HEK293 (cell line): ENCODE results near the gene PPM1L.
A peak's percentile ranks its signal among the peaks of the same experiment; 100 is the strongest.

Experiments
- HOXC10 ChIP-seq: sonication (generic); formaldehyde crosslinking; IDR thresholded peaks from 2 replicates; pipeline ENCODE4 v1.8.1; 2023; ENCODE audit warnings: mild to moderate bottlenecking, missing genetic modification reagents
- HOXD13 ChIP-seq: sonication (generic); formaldehyde crosslinking; IDR thresholded peaks from 2 replicates; pipeline ENCODE4 v1.8.0; 2022; ENCODE audit warnings: missing genetic modification reagents, borderline replicate concordance
- IKZF3 ChIP-seq: fragments of 450-650 bp; IDR thresholded peaks from 2 replicates; pipeline ENCODE4 v1.5.0; 2018; ENCODE audit warnings: missing biosample characterization, mild to moderate bottlenecking, missing genetic modification characterization, moderate library complexity
- KLF9 ChIP-seq: fragments of 450-650 bp; formaldehyde crosslinking; IDR thresholded peaks from 2 replicates; pipeline ENCODE4 v1.5.1; 2016; ENCODE audit warnings: missing biosample characterization, missing genetic modification characterization, low read depth
- MYNN ChIP-seq: fragments of 450-650 bp; formaldehyde crosslinking; IDR thresholded peaks from 2 replicates; pipeline ENCODE4 v1.5.1; 2016; ENCODE audit warnings: missing biosample characterization, missing genetic modification characterization, borderline replicate concordance
- YY1 ChIP-seq: fragments of 450-650 bp; formaldehyde crosslinking; IDR thresholded peaks from 2 replicates; pipeline ENCODE4 v1.5.1; 2018; ENCODE audit warnings: missing biosample characterization, missing genetic modification characterization
- ZBTB17 ChIP-seq: fragments of 450-650 bp; formaldehyde crosslinking; IDR thresholded peaks from 2 replicates; pipeline ENCODE4 v1.5.1; 2016; ENCODE audit warnings: missing biosample characterization, missing genetic modification characterization
- ZBTB8A ChIP-seq: fragments of 450-650 bp; formaldehyde crosslinking; IDR thresholded peaks from 2 replicates; pipeline ENCODE4 v1.5.1; 2016; ENCODE audit warnings: missing biosample characterization, missing genetic modification characterization
- ZEB2 ChIP-seq: fragments of 450-650 bp; formaldehyde crosslinking; IDR thresholded peaks from 2 replicates; pipeline ENCODE4 v1.5.1; 2016; ENCODE audit warnings: missing biosample characterization, missing genetic modification characterization
- ZFP41 ChIP-seq: fragments of 450-650 bp; formaldehyde crosslinking; IDR thresholded peaks from 2 replicates; pipeline ENCODE4 v1.5.1; 2016; ENCODE audit warnings: missing biosample characterization, missing genetic modification characterization, borderline replicate concordance
- ZNF2 ChIP-seq: fragments of 450-650 bp; formaldehyde crosslinking; IDR thresholded peaks from 2 replicates; pipeline ENCODE4 v1.5.1; 2016; ENCODE audit warnings: missing biosample characterization, missing genetic modification characterization
- ZNF214 ChIP-seq: fragments of 450-650 bp; formaldehyde crosslinking; IDR thresholded peaks from 2 replicates; pipeline ENCODE4 v1.5.1; 2017; ENCODE audit warnings: missing biosample characterization, mild to moderate bottlenecking, missing genetic modification characterization, borderline replicate concordance
- ZNF621 ChIP-seq: fragments of 450-650 bp; formaldehyde crosslinking; IDR thresholded peaks from 2 replicates; pipeline ENCODE4 v1.5.1; 2017; ENCODE audit warnings: missing biosample characterization, missing genetic modification characterization
- ZNF660 ChIP-seq: fragments of 450-650 bp; IDR thresholded peaks from 2 replicates; pipeline ENCODE4 v1.5.1; 2018; ENCODE audit warnings: missing biosample characterization, mild to moderate bottlenecking, missing genetic modification characterization
- ZNF677 ChIP-seq: fragments of 450-650 bp; IDR thresholded peaks from 2 replicates; pipeline ENCODE4 v1.5.0; 2018; ENCODE audit warnings: missing biosample characterization, mild to moderate bottlenecking, missing genetic modification characterization, moderate library complexity
- ZNF768 ChIP-seq: fragments of 450-650 bp; formaldehyde crosslinking; IDR thresholded peaks from 2 replicates; pipeline ENCODE4 v1.5.1; 2018; ENCODE audit warnings: missing biosample characterization, mild to moderate bottlenecking, missing genetic modification characterization
- ZNF785 ChIP-seq: fragments of 450-650 bp; formaldehyde crosslinking; IDR thresholded peaks from 2 replicates; pipeline ENCODE4 v1.5.1; 2016; ENCODE audit warnings: missing biosample characterization, missing genetic modification characterization
- ZNF792 ChIP-seq: fragments of 450-650 bp; formaldehyde crosslinking; IDR thresholded peaks from 2 replicates; pipeline ENCODE4 v1.5.1; 2016; ENCODE audit warnings: missing biosample characterization, missing genetic modification characterization
- ZNF837 ChIP-seq: fragments of 450-650 bp; formaldehyde crosslinking; IDR thresholded peaks from 2 replicates; pipeline ENCODE4 v1.5.1; 2016; ENCODE audit warnings: missing biosample characterization, missing genetic modification characterization
- ZSCAN16 ChIP-seq: fragments of 450-650 bp; formaldehyde crosslinking; IDR thresholded peaks from 2 replicates; pipeline ENCODE4 v1.5.1; 2016; ENCODE audit warnings: missing biosample characterization, missing genetic modification characterization
- ZSCAN30 ChIP-seq: fragments of 450-650 bp; IDR thresholded peaks from 2 replicates; pipeline ENCODE4 v1.5.1; 2018; ENCODE audit warnings: missing biosample characterization, mild to moderate bottlenecking, missing genetic modification characterization, moderate library complexity
- TF ChIP-seq, protein P1 (sequence below): fragments of 450-650 bp; formaldehyde crosslinking; IDR thresholded peaks from 2 replicates; pipeline ENCODE4 v1.5.1; 2016; ENCODE audit warnings: missing biosample characterization, missing genetic modification characterization
- TF ChIP-seq, protein P2 (sequence below): fragments of 450-650 bp; formaldehyde crosslinking; IDR thresholded peaks from 2 replicates; pipeline ENCODE4 v1.5.1; 2016; ENCODE audit warnings: missing biosample characterization, missing genetic modification characterization
- TF ChIP-seq, protein P3 (sequence below): fragments of 450-650 bp; formaldehyde crosslinking; IDR thresholded peaks from 2 replicates; pipeline ENCODE4 v1.5.1; 2016; ENCODE audit warnings: missing biosample characterization, missing genetic modification characterization, borderline replicate concordance
- TF ChIP-seq, protein P4 (sequence below): fragments of 450-650 bp; formaldehyde crosslinking; IDR thresholded peaks from 2 replicates; pipeline ENCODE4 v1.5.1; 2016; ENCODE audit warnings: missing biosample characterization, missing genetic modification characterization, low read depth
- TF ChIP-seq, protein P5 (sequence below): fragments of 450-650 bp; formaldehyde crosslinking; conservative IDR thresholded peaks from 2 replicates; pipeline ENCODE4 v1.5.1; 2016; ENCODE audit warnings: low read depth, missing biosample characterization, missing genetic modification characterization

The PPM1L gene

DNA sequence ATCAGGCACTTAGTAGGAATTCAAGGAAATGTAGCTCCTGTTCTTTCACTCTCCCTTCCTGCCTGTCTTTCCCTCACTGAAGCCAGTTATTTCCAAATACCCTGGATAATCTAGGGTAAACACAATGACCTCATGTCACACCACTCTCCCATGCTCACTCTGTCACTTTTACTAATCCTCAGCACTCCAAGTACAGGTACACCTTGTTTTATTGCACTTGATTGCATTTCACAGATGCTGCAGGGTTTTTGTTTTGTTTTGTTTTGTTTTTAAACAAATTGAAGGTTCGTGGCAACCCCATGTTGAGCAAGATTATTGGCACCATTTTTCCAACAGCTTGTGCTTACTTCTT is 40.8 kb downstream of the PPM1L start (continued):
- TF ChIP-seq, protein P1, sequence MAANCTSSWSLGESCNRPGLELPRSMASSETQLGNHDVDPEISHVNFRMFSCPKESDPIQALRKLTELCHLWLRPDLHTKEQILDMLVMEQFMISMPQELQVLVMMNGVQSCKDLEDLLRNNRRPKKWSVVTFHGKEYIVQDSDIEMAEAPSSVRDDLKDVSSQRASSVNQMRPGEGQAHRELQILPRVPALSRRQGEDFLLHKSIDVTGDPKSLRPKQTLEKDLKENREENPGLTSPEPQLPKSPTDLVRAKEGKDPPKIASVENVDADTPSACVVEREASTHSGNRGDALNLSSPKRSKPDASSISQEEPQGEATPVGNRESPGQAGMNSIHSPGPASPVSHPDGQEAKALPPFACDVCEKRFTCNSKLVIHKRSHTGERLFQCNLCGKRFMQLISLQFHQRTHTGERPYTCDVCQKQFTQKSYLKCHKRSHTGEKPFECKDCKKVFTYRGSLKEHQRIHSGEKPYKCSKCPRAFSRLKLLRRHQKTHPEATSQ = no peak
- TF ChIP-seq ZNF660 (tag by site-specific recombination) (0 out of 2 replicates have a peak, but pooled peaks have one; percentile 53), ZNF785 (no peak), ZSCAN16 (no peak), ZNF2 (no peak), MYNN (tag by site-specific recombination) (no peak), ZBTB8A (tag by site-specific recombination) (no peak), ZSCAN30 (0 out of 2 replicates have a peak, but pooled peaks have one; percentile 40), ZNF837 (no peak), ZNF792 (no peak), ZBTB17 (tag by site-specific recombination) (peak; percentile 62), HOXC10 (CRISPR knock-in tag) (no peak), IKZF3 (tag by site-specific recombination) (peak; percentile 44; the same call in 1 of the 2 replicates), ZNF214 (tag by site-specific recombination) (no peak), ZFP41 (tag by site-specific recombination) (no peak), ZNF621 (no peak), ZEB2 (tag by site-specific recombination) (peak; percentile 83), YY1 (tag by site-specific recombination) (no peak), HOXD13 (CRISPR knock-in tag) (no peak), ZNF768 (no peak), KLF9 (tag by site-specific recombination) (no peak), ZNF677 (tag by site-specific recombination) (no peak)
- TF ChIP-seq, protein P2, sequence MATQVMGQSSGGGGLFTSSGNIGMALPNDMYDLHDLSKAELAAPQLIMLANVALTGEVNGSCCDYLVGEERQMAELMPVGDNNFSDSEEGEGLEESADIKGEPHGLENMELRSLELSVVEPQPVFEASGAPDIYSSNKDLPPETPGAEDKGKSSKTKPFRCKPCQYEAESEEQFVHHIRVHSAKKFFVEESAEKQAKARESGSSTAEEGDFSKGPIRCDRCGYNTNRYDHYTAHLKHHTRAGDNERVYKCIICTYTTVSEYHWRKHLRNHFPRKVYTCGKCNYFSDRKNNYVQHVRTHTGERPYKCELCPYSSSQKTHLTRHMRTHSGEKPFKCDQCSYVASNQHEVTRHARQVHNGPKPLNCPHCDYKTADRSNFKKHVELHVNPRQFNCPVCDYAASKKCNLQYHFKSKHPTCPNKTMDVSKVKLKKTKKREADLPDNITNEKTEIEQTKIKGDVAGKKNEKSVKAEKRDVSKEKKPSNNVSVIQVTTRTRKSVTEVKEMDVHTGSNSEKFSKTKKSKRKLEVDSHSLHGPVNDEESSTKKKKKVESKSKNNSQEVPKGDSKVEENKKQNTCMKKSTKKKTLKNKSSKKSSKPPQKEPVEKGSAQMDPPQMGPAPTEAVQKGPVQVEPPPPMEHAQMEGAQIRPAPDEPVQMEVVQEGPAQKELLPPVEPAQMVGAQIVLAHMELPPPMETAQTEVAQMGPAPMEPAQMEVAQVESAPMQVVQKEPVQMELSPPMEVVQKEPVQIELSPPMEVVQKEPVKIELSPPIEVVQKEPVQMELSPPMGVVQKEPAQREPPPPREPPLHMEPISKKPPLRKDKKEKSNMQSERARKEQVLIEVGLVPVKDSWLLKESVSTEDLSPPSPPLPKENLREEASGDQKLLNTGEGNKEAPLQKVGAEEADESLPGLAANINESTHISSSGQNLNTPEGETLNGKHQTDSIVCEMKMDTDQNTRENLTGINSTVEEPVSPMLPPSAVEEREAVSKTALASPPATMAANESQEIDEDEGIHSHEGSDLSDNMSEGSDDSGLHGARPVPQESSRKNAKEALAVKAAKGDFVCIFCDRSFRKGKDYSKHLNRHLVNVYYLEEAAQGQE (tag by site-specific recombination) = no peak
- TF ChIP-seq, protein P3, sequence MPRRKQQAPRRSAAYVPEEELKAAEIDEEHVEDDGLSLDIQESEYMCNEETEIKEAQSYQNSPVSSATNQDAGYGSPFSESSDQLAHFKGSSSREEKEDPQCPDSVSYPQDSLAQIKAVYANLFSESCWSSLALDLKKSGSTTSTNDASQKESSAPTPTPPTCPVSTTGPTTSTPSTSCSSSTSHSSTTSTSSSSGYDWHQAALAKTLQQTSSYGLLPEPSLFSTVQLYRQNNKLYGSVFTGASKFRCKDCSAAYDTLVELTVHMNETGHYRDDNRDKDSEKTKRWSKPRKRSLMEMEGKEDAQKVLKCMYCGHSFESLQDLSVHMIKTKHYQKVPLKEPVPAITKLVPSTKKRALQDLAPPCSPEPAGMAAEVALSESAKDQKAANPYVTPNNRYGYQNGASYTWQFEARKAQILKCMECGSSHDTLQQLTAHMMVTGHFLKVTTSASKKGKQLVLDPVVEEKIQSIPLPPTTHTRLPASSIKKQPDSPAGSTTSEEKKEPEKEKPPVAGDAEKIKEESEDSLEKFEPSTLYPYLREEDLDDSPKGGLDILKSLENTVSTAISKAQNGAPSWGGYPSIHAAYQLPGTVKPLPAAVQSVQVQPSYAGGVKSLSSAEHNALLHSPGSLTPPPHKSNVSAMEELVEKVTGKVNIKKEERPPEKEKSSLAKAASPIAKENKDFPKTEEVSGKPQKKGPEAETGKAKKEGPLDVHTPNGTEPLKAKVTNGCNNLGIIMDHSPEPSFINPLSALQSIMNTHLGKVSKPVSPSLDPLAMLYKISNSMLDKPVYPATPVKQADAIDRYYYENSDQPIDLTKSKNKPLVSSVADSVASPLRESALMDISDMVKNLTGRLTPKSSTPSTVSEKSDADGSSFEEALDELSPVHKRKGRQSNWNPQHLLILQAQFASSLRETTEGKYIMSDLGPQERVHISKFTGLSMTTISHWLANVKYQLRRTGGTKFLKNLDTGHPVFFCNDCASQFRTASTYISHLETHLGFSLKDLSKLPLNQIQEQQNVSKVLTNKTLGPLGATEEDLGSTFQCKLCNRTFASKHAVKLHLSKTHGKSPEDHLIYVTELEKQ (tag by site-specific recombination) = peak; percentile 58; the same call in 1 of the 2 replicates
- TF ChIP-seq, protein P4, sequence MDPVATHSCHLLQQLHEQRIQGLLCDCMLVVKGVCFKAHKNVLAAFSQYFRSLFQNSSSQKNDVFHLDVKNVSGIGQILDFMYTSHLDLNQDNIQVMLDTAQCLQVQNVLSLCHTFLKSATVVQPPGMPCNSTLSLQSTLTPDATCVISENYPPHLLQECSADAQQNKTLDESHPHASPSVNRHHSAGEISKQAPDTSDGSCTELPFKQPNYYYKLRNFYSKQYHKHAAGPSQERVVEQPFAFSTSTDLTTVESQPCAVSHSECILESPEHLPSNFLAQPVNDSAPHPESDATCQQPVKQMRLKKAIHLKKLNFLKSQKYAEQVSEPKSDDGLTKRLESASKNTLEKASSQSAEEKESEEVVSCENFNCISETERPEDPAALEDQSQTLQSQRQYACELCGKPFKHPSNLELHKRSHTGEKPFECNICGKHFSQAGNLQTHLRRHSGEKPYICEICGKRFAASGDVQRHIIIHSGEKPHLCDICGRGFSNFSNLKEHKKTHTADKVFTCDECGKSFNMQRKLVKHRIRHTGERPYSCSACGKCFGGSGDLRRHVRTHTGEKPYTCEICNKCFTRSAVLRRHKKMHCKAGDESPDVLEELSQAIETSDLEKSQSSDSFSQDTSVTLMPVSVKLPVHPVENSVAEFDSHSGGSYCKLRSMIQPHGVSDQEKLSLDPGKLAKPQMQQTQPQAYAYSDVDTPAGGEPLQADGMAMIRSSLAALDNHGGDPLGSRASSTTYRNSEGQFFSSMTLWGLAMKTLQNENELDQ = no peak
- TF ChIP-seq, protein P5, sequence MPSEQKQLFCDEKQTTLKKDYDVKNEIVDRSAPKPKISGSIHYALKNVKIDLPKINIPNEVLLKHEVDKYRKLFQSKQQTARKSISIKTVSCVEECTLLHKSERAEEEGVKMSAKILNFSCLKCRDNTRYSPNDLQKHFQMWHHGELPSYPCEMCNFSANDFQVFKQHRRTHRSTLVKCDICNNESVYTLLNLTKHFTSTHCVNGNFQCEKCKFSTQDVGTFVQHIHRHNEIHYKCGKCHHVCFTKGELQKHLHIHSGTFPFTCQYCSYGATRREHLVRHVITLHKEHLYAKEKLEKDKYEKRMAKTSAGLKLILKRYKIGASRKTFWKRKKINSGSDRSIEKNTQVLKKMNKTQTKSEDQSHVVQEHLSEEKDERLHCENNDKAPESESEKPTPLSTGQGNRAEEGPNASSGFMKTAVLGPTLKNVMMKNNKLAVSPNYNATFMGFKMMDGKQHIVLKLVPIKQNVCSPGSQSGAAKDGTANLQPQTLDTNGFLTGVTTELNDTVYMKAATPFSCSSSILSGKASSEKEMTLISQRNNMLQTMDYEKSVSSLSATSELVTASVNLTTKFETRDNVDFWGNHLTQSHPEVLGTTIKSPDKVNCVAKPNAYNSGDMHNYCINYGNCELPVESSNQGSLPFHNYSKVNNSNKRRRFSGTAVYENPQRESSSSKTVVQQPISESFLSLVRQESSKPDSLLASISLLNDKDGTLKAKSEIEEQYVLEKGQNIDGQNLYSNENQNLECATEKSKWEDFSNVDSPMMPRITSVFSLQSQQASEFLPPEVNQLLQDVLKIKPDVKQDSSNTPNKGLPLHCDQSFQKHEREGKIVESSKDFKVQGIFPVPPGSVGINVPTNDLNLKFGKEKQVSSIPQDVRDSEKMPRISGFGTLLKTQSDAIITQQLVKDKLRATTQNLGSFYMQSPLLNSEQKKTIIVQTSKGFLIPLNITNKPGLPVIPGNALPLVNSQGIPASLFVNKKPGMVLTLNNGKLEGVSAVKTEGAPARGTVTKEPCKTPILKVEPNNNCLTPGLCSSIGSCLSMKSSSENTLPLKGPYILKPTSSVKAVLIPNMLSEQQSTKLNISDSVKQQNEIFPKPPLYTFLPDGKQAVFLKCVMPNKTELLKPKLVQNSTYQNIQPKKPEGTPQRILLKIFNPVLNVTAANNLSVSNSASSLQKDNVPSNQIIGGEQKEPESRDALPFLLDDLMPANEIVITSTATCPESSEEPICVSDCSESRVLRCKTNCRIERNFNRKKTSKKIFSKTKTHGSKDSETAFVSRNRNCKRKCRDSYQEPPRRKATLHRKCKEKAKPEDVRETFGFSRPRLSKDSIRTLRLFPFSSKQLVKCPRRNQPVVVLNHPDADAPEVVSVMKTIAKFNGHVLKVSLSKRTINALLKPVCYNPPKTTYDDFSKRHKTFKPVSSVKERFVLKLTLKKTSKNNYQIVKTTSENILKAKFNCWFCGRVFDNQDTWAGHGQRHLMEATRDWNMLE (tag by site-specific recombination) = no peak
